ENCODE measurements around the gene SBF2. TPM values are rescaled to one million over a fixed set of nuclear protein-coding genes. Genes with fewer than 3 reads are reported as not detected.
A peak's percentile ranks its signal among the peaks of the same experiment; 100 is the strongest.

SBF2 gene
- total and polyA plus RNA-seq, 2 of the 13 experiments (the other 11 are each of a cell fraction or from before 2014, with no cell fraction given), result 24.0 to 45.8 TPM

- TF ChIP-seq ZNF576 (CRISPR knock-in tag; IDR thresholded peaks at IDR 0.05) (no peak), STAT5B (CRISPR knock-in tag; IDR thresholded peaks at IDR 0.05) (no peak), FOXP4 (CRISPR knock-in tag; IDR thresholded peaks at IDR 0.05) (0 out of 2 replicates have a peak, but pooled peaks have one; percentile 35), ZSCAN21 (CRISPR knock-in tag; IDR thresholded peaks at IDR 0.05; ENCODE audit: borderline replicate concordance) (no peak), ZNF446 (CRISPR knock-in tag; IDR thresholded peaks at IDR 0.05) (no peak), ZNF577 (CRISPR knock-in tag; IDR thresholded peaks at IDR 0.05; ENCODE audit: borderline replicate concordance, low read depth) (no peak), MZF1 (CRISPR knock-in tag; IDR thresholded peaks at IDR 0.05; ENCODE audit: borderline replicate concordance) (no peak), ELK4 (CRISPR knock-in tag; IDR thresholded peaks at IDR 0.05; ENCODE audit: borderline replicate concordance) (no peak), ZNF740 (CRISPR knock-in tag; IDR thresholded peaks at IDR 0.05) (no peak), XRCC5 (optimal IDR thresholded peaks at IDR 0.05; ENCODE audit: low read length) (no peak), HNRNPUL1 (IDR thresholded peaks at IDR 0.05; ENCODE audit: low read depth, low read length) (no peak), E2F2 (CRISPR knock-in tag; IDR thresholded peaks at IDR 0.05; ENCODE audit: borderline replicate concordance) (no peak), ZNF207 (IDR thresholded peaks at IDR 0.05; ENCODE audit: borderline replicate concordance) (no peak), ZC3H13 (CRISPR knock-in tag; IDR thresholded peaks at IDR 0.05) (no peak), ZNF777 (CRISPR knock-in tag; IDR thresholded peaks at IDR 0.05) (no peak), ZNF574 (CRISPR knock-in tag; IDR thresholded peaks at IDR 0.05) (no peak), MAFK (conservative IDR thresholded peaks at IDR 0.05 in 1 of 2, IDR thresholded peaks at IDR 0.05 in 1 of 2; ENCODE audit: low read length in 2 of 2) (no peak), SPEN (CRISPR knock-in tag; IDR thresholded peaks at IDR 0.05; ENCODE audit: low read depth) (no peak), KMT2A (CRISPR knock-in tag; IDR thresholded peaks at IDR 0.05) (no peak), HOXA3 (CRISPR knock-in tag; IDR thresholded peaks at IDR 0.05) (no peak)
Measured at GRCh38 chr11:9950462-9950861, 343.6 kb downstream of the SBF2 start (continued).
